Fibroblast of lung (primary cell): ENCODE results near the gene RARRES2. TPM values are rescaled to one million over a fixed set of nuclear protein-coding genes. Genes with fewer than 3 reads are reported as not detected.

Source experiments
- DNase-seq, 2 donors: peaks; one replicate each; pipeline versions ENCODE4 v3.0.0 to v3.0.0-alpha.2; 2010; ENCODE audit warnings: low read depth in 2 of 2
- H2AFZ ChIP-seq: 2 replicates; pipeline ENCODE4 v1.5.1; 2012; ENCODE audit warnings: low read length, control low read depth, inconsistent platforms
- H3K27ac ChIP-seq: 2 replicates; pipeline ENCODE4 v1.5.1; 2011; ENCODE audit warnings: low read length, control low read depth; ENCODE audit not compliant: insufficient read depth
- H3K27me3 ChIP-seq: 2 replicates; pipeline ENCODE4 v1.5.1; 2011; ENCODE audit warnings: mild to moderate bottlenecking, low read length; ENCODE audit not compliant: control insufficient read depth, insufficient read depth
- H3K36me3 ChIP-seq: 2 replicates; pipeline ENCODE4 v1.5.1; 2011; ENCODE audit warnings: low read length; ENCODE audit not compliant: control insufficient read depth, insufficient read depth
- H3K4me1 ChIP-seq: 2 replicates; pipeline ENCODE4 v1.5.1; 2011; ENCODE audit warnings: low read length; ENCODE audit not compliant: control insufficient read depth, insufficient read depth; ENCODE audit errors: extremely low read depth
- H3K4me2 ChIP-seq: 2 replicates; pipeline ENCODE4 v1.5.1; 2011; ENCODE audit warnings: low read length, control low read depth; ENCODE audit not compliant: insufficient read depth; ENCODE audit errors: extremely low read depth
- H3K4me3 ChIP-seq, 4 experiments: fragments of 200-600 bp in 1 of 4; sonication (generic) in 1 of 4; replicated peaks in 1 of 4; 2 replicates each; pipeline ENCODE4 v1.5.1; 2011 to 2016; ENCODE audit warnings: low read length in 4 of 4, low read depth in 3 of 4, mild to moderate bottlenecking in 3 of 4, control low read depth in 2 of 4, inconsistent platforms in 1 of 4, mixed read lengths in 1 of 4; ENCODE audit not compliant: insufficient read depth in 1 of 4; ENCODE audit errors: control extremely low read depth in 1 of 4
- H3K79me2 ChIP-seq: 2 replicates; pipeline ENCODE4 v1.5.1; 2012; ENCODE audit warnings: mild to moderate bottlenecking, low read length, inconsistent platforms; ENCODE audit not compliant: control insufficient read depth, insufficient read depth
- H3K9ac ChIP-seq: 2 replicates; pipeline ENCODE4 v1.5.1; 2011; ENCODE audit warnings: mild to moderate bottlenecking, low read length, control low read depth; ENCODE audit not compliant: insufficient read depth
- H3K9me3 ChIP-seq: 2 replicates; pipeline ENCODE4 v1.5.1; 2012; ENCODE audit warnings: low read depth, low read length; ENCODE audit not compliant: control insufficient read depth, insufficient read depth
- H4K20me1 ChIP-seq: 2 replicates; pipeline ENCODE4 v1.5.1; 2011; ENCODE audit warnings: low read length; ENCODE audit not compliant: control insufficient read depth, insufficient read depth; ENCODE audit errors: extremely low read depth
- EZH2 ChIP-seq: IDR thresholded peaks from 2 replicates; pipeline ENCODE4 v1.5.1; 2012; ENCODE audit warnings: low read length, control low read depth, mild to moderate bottlenecking; ENCODE audit errors: missing control alignments
- polyA plus RNA-seq, 2 donors: library from polyadenylated mRNA; depleted of rRNA in 1 of 2; stranded (reverse) in 1 of 2; unstranded in 1 of 2; fragments of >200 nt; gene quantifications; 2 replicates each; pipeline ENCODE4 v1.2.1, GENCODE V29; 2011 to 2012; ENCODE audit warnings: missing spikeins in 1 of 2
- total RNA-seq: library from RNA; depleted of rRNA; stranded (reverse); fragments of >200 nt; gene quantifications from 2 replicates; pipeline ENCODE4 v1.2.1, GENCODE V29; 2014
- TF ChIP-seq, protein P1 (sequence below), 2 donors: IDR thresholded peaks in 1 of 2; conservative IDR thresholded peaks in 1 of 2; 1 replicate in 1 of 2; 2 replicates in 1 of 2; pipeline ENCODE4 v1.5.1; 2011 to 2012; ENCODE audit warnings: low read length in 2 of 2, control low read depth in 1 of 2, inconsistent platforms in 1 of 2, low read depth in 1 of 2, mild to moderate bottlenecking in 1 of 2

The RARRES2 gene
- total and polyA plus RNA-seq, 2 donors (not counting 1 experiment from before 2014, with no cell fraction given) = 65.6 to 67.0 TPM

DNA sequence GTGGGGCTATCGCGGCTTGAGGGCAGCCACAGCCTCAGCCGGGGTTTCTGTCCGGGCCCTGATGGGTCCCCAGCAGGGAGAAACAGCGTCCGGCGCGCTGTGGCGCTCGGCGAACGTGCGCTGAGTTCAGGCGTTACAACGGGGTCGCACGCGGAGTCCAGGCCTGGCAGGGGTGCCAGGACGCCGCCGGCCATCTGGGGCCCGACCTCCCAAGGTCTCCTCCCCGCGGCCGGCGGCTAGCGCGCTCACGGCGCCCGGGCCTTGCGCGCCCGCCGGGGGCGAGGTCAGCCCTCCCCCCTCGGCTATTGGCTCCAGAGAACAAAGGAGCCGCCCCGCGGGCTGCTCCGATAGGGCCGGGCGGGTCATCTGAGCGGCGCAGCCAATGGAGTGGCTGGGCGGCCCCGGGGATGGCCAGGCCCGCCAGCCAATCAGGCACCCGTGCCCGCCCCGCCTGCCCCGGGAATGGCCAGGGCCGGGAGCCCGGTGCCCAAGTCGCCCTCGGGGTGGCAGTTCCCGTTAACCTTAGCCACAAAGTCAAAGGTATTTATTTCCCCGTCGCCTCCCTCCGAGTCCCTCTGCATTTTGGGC is 37.5 kb upstream of the RARRES2 start, which contains the start of gene ZNF775:
ZNF775 (plus strand) TSS at position 478 of the 588 bp plus-strand sequence. CDS start 9,141 bp downstream, outside the sequence.
- Histone ChIP-seq H2AFZ (peak within 1 kb of the TSS; percentile 80), H3K4me2 (peak within 1 kb of the TSS; percentile 81), H3K9ac (peak within 1 kb of the TSS; percentile 77), H3K27ac (peak within 1 kb of the TSS; percentile 80), H3K79me2 (peaks cover 5% of the 10 kb centered on the region), H3K36me3 (peaks cover 4% of the 10 kb centered on the region), H3K27me3 (no peaks in the 10 kb centered on the region), H4K20me1 (no peaks in the 10 kb centered on the region), H3K4me1 (peaks cover 7% of the 10 kb centered on the region), H3K9me3 (no peaks in the 10 kb centered on the region), H3K4me3 (peak within 1 kb of the TSS; percentile 78 to 86 (median 84))
- DNase-seq = peak; percentile 91 to 92
- TF ChIP-seq, protein P1, sequence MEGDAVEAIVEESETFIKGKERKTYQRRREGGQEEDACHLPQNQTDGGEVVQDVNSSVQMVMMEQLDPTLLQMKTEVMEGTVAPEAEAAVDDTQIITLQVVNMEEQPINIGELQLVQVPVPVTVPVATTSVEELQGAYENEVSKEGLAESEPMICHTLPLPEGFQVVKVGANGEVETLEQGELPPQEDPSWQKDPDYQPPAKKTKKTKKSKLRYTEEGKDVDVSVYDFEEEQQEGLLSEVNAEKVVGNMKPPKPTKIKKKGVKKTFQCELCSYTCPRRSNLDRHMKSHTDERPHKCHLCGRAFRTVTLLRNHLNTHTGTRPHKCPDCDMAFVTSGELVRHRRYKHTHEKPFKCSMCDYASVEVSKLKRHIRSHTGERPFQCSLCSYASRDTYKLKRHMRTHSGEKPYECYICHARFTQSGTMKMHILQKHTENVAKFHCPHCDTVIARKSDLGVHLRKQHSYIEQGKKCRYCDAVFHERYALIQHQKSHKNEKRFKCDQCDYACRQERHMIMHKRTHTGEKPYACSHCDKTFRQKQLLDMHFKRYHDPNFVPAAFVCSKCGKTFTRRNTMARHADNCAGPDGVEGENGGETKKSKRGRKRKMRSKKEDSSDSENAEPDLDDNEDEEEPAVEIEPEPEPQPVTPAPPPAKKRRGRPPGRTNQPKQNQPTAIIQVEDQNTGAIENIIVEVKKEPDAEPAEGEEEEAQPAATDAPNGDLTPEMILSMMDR (conservative IDR thresholded peaks at IDR 0.05 in 1 of 2, IDR thresholded peaks at IDR 0.05 in 1 of 2; ENCODE audit: low read depth in 1 of 2, low read length in 2 of 2) = no peak
- TF ChIP-seq EZH2 = no peak

DNA sequence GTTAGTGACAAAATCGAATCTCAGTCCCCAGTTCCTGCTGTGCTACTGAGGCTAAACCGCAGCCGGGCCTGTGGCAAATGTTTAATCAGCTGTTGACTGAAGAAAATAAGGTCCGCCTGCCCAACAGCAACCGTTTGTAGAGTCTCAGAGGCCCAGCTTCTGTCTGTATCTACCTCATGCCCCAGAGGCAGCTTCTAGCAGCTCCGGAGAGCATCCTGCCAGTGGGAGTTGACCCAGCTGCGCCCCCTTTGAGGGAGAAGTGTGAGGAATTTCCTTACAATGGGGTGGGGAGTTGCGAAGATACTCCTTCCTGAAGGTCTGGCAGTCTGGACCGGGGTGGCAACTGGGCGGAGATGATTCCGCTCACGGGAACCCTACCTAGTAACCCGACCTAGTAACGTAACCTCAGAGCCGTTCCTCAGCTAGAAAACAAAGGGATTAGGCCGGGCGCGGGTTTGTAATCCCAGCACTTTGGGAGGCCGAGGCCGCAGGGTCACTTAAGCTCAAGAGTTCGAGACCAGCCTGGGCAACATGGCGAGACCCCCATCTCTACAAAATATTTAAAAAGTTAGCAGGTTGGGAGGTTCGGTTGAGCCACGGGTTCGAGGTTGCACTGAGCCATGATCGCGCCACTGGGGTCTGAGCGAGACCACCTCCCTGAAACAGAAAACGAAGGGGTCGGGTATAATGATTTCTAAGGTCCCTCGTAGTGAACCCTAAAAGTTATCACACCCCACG is 36.9 kb upstream of the RARRES2 start:
- Histone ChIP-seq H3K4me1 (peaks cover 7% of the 10 kb centered on the region), H3K9ac (peak overlapping the region; percentile 77), H3K4me3 (peak overlapping the region; percentile 53 to 82 (median 64)), H3K27me3 (no peaks in the 10 kb centered on the region), H3K36me3 (peaks cover 4% of the 10 kb centered on the region), H3K9me3 (no peaks in the 10 kb centered on the region), H3K27ac (peak overlapping the region; percentile 80), H3K4me2 (peak overlapping the region; percentile 81), H2AFZ (peak overlapping the region; percentile 22), H3K79me2 (peaks cover 5% of the 10 kb centered on the region), H4K20me1 (no peaks in the 10 kb centered on the region)
- TF ChIP-seq EZH2 = no peak
- TF ChIP-seq, protein P1 (conservative IDR thresholded peaks at IDR 0.05 in 1 of 2, IDR thresholded peaks at IDR 0.05 in 1 of 2; ENCODE audit: low read depth in 1 of 2, low read length in 2 of 2) = peak in 1 of 2 donors; percentile 8
- DNase-seq = peak; percentile 57 to 80

DNA sequence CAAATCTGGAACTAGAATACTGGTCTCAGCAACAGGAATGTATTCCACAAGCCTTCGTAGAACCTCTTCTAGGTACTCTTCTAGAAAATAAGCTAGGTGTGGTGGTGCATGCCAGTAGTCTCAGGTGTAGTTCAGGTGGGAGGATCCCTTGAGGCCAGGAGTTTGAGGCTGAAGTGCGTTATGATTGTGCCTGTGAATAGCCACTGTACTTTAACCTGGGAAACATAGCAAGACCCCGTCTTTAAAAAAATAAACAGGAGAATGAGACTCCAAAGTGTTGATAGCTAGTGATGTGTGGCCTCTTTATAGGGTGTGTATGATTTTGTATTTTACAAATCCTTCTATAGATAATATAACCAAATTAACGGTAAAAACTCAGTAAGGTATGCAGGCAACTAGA is 36.2 kb upstream of the RARRES2 start:
- H4K20me1 ChIP-seq = no peaks in the 10 kb centered on the region
- no peaks in the 10 kb centered on the region for H3K27me3 ChIP-seq
- H3K27ac ChIP-seq = no peak overlapping the region
- H3K4me1 ChIP-seq = peaks cover 5% of the 10 kb centered on the region
- H3K36me3 ChIP-seq = peaks cover 5% of the 10 kb centered on the region
- no peak for TF ChIP-seq EZH2
- TF ChIP-seq, protein P1 (conservative IDR thresholded peaks at IDR 0.05 in 1 of 2, IDR thresholded peaks at IDR 0.05 in 1 of 2; ENCODE audit: low read depth in 1 of 2, low read length in 2 of 2) = no peak
- H2AFZ ChIP-seq = no peak overlapping the region
- H3K4me3 ChIP-seq = no peak overlapping the region
- H3K9ac ChIP-seq = no peak overlapping the region
- H3K4me2 ChIP-seq = no peak overlapping the region
- H3K79me2 ChIP-seq = peaks cover 10% of the 10 kb centered on the region
- no peak for DNase-seq
- no peaks in the 10 kb centered on the region for H3K9me3 ChIP-seq
